KOPT-K1 (cell line): ENCODE data around the gene DRAM2.
"Not testable (repeated sequence)": the region's sequence is repeated elsewhere in the genome, so short reads cannot be mapped to it uniquely, and the experiment has no call there.

Source experiments
- H3K27ac ChIP-seq: fragments of 200-600 bp; sonication (generic); 2 replicates; pipeline ENCODE4 v1.5.1; 2016; ENCODE audit warnings: antibody characterized with exemption, mild to moderate bottlenecking, low read depth, low read length; ENCODE audit not compliant: poor library complexity, severe bottlenecking
- H3K36me3 ChIP-seq: fragments of 200-600 bp; sonication (generic); 2 replicates; pipeline ENCODE4 v1.5.1; 2017; ENCODE audit warnings: antibody characterized with exemption, mild to moderate bottlenecking, low read length, moderate library complexity; ENCODE audit not compliant: insufficient read depth
- H3K9me3 ChIP-seq: fragments of 200-600 bp; sonication (generic); 2 replicates; pipeline ENCODE4 v1.5.1; 2017; ENCODE audit warnings: antibody characterized with exemption, low read length, mild to moderate bottlenecking; ENCODE audit not compliant: insufficient read depth, poor library complexity, severe bottlenecking

DRAM2 gene

DNA sequence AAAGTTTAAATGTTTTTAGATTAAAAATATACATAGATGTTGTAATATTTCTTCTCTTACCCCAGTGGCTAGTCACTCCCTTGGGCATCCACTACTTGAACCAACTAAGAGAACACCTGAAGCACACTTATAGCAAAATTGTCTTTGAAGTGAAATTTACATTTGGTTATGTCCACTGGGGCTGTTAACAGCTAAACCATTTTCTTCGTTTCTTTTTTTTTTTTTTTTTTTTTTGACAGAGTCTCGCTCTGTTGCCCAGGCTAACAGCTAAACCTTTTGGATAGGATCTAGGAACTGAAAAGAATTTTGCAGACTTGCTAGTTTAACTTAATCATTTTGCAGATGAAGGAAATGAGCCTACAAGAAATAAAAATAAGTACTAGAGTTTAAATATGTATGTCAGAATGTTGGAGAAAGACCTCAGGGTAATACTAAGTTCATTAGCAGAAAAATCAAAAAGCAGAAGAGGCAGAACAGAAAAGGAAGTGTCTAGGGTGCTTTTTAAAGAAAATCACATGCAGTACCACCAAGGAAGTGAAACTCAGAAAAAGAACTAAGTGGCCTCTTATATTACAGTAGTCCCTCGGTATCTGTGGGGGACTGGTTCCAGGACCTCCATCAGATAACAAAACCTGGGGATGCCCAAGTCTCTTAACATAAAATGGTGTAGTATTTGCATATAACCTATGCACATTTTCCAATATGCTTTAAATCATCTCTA lies 11.8 kb downstream of the DRAM2 start:
- peaks cover 96% of the 10 kb centered on the region for H3K36me3 ChIP-seq
- no peaks in the 10 kb centered on the region for H3K9me3 ChIP-seq
- no peak overlapping the region for H3K27ac ChIP-seq

DNA sequence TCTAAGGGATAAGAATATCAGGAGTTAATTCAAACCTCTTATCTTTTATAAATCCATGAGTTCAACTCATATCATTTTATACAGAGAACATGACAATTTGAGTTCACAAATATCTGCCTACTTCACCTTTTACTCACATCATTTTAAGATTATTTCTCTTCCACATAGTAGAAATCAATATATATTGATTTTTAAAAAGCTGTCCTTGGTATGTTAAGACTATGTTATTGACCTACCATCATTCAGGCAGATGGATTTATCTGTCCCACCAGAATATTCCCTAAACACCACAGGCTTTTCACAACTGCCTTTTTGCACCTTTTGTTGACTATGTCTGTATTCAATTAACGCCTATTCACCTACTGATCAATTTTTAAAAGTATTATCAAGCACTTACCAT lies 13.5 kb downstream of the DRAM2 start:
- no peaks in the 10 kb centered on the region for H3K9me3 ChIP-seq
- no peak overlapping the region for H3K27ac ChIP-seq
- peaks cover 96% of the 10 kb centered on the region for H3K36me3 ChIP-seq

DNA sequence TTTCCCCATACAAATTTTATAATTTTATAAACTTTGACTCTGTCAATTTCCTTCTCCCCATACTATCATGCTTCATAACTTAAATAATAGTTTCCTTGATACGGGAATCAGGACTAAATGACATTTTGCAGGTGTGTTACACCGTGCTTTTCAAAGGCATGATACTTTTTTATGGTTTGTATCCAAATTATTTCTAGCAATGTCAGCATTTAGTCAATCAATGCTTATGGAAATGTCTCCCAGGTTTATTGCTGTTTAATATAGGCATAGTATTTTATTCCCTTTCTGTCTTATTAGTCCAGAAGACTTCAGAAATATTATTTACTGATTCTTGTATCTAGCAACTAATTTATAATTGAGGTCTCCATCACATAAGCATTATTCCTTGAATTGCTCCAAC lies 23.4 kb downstream of the DRAM2 start:
- no peaks in the 10 kb centered on the region for H3K9me3 ChIP-seq
- H3K36me3 ChIP-seq, result peaks cover 72% of the 10 kb centered on the region
- H3K27ac ChIP-seq, result no peak overlapping the region

DNA sequence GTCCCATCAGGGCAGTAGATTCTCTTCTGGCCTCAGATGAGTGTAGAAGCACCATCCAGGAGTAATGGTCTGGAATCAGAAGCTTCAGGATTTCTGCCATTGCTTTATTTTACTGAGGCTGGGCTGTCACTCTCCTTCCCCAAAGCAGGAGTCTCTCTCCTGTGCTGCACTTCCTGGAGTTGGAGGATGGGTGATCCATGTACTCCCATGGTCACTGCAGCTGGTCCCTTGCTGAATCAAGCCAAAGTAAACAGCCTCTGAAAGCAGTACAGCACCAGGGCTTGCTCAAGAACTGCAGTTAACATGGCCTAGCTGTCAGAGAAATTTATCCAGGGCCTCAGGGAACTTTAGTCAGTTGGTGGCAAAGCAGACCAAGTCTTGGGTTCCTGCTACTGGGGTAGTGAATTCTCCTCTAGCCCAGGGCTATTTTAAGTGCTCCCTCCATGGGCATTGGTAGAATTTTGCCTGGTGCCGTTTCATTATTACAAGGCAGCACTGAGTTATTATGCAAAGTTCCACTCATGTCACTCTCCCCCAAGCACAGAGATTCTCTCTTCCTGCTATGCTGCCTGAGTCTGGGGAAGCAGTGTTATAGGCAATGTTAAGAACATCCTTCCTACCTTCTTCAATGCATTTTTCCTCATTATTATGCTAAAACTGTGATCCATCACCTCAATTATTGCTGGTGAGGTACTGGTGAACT lies 29.5 kb downstream of the DRAM2 start:
- Histone ChIP-seq H3K9me3 (peaks cover 23% of the 10 kb centered on the region), H3K27ac (no peak overlapping the region), H3K36me3 (peaks cover 31% of the 10 kb centered on the region)

DNA sequence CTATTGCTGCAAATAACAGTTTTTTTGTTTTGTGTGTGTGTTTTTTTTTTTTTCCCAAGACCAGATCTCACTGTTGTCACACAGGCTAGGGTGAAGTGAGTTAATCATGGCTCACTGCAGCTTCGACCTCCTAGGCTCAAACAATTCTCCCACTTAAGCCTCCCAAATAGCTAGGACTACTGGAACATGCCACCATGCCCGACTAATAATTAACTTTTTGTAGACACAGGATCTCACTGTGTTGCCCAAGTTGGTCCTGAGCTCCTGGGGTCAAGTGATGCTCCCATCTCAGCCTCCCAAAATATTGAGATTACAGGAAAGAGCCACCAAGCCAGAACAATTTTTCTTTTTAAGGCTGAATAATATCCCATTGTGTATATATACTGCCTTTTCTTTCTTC lies 34.9 kb downstream of the DRAM2 start:
- Histone ChIP-seq H3K9me3 (peaks cover 44% of the 10 kb centered on the region), H3K27ac (no peak overlapping the region), H3K36me3 (peaks cover 2% of the 10 kb centered on the region; the same call in 1 of the 2 replicates)

DNA sequence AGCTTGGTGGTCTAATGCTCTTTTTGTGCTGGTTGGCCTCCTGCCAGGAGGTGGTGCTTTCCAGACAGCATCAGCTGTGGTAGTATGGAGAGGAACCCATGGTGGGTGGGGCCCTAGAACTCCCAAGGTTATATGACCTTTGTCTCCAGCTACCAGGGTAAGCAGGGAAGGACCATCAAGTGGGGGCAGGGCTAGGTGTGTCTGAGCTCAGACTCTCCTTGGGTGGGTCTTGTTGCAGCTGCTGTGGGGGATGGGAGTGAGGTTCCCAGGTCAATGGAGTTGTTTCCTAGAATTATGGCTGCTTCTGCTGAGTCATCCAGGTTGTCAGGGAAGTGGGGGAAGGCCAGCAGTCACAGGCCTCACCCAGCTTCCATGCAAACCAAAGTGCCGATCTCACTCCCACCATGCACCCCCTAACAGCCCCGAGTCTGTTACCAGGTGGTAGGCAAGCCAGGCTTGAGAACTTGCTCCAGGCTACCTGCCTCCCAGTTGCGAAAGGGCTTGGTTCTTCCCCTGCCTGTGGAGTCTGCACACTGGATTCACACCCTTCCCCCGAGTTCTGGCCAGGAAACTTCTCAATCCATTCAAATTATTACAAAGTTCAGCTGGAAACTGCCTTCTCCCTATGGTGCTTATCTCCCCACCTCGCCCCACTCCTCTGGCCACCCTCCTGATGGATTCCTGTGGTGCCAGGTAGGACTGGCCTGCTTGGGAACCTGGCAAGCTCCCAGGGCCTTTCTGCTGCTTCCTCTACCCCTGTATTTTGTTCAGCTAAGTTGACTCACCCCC lies 37.8 kb downstream of the DRAM2 start:
- no peaks in the 10 kb centered on the region for H3K36me3 ChIP-seq
- peaks cover 33% of the 10 kb centered on the region for H3K9me3 ChIP-seq
- H3K27ac ChIP-seq, result no peak overlapping the region

DNA sequence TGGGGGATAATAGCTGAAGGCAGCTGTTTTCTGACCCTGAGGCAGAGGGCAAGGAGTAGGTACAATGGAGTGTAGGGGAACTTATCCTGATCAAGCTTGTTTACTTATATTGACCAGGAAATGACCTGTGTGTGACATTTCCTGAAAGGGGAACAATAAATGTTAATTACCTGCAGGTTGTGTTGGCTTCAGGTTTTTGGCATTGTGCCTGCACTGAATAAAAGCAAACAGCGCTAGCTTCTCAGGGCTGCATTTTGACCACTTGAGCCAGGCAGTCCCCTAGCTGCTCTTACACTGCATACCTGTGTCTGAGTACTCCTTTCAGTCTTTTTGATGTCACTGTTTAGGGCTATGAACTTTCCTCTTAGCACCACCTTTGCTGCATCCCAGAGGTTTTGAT lies 40.6 kb downstream of the DRAM2 start:
- Histone ChIP-seq H3K27ac (no peak overlapping the region), H3K36me3 (no peaks in the 10 kb centered on the region), H3K9me3 (peaks cover 39% of the 10 kb centered on the region)

DNA sequence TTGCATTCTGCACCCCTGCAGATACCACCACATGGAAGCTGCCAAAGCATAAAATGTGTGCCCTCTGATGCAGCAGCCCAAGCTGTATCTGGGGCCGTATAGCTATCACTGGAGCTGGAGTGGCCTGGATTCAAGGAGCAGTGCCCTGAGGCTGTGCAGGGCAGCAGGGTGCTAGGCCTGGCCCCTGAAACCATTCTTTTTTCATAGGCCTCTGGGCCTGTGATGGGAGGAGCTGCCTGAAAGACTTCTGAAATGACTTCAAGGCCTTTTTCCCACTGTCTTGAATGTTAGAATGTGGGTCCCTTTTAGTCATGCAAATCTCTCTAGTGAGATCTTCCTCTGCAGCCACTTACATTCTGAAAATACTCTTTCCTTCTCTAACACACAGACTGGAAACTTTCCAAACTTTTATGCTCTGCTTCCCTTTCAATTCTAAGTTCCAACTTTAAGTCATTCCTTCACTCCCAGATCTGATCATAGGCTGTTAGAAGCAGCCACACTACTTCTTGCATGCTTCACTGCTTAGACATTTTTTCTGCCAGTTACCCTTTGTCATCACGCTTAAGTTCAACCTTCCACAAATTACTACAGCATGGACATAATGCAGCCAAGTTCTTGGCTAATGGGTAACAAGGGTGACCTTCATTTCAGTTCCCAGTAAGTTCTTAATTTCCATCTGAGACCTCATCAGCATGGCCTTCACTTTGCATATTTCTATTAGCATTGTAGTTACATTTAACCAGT lies 42.4 kb downstream of the DRAM2 start:
- H3K27ac ChIP-seq, result no peak overlapping the region
- peaks cover 39% of the 10 kb centered on the region for H3K9me3 ChIP-seq
- no peaks in the 10 kb centered on the region for H3K36me3 ChIP-seq

DNA sequence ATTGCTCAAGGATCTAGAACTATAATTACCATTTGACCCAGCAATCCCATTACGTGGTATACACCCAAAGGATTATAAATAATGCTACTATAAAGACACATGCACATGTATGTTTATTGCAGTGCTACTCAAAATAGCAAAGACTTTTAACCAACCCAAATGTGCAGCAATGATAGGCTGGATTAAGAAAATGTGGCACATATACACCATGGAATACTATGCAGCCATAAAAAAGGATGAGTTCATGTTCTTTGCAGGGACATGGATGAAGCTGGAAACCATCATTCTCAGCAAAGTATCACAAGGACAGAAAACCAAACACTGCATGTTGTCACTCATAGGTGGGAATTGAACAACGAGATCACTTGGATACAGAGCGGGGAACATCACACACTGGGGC lies 44.5 kb downstream of the DRAM2 start:
- not testable (repeated sequence) for H3K36me3 ChIP-seq, H3K27ac ChIP-seq
- peaks cover 19% of the 10 kb centered on the region for H3K9me3 ChIP-seq

DNA sequence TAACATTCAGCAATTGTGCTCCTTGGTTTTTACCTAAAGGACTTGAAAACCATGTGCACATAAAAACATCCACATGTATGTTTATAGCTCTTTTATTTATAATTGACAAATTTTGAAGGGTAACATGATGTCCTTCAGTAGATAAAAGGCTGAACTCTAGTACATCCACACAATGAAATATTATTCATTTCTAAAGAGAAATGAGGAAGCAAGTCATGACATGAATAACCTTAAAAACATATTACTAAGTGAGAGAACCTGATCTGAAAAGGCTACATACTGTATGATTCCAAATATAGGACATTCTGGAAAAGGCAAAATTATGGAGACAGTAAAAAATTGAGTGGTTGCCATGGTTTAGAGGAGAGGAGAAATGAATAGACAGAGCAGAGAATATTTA lies 50.3 kb downstream of the DRAM2 start:
- Histone ChIP-seq H3K36me3 (no peaks in the 10 kb centered on the region), H3K9me3 (peaks cover 6% of the 10 kb centered on the region), H3K27ac (no peak overlapping the region)

DNA sequence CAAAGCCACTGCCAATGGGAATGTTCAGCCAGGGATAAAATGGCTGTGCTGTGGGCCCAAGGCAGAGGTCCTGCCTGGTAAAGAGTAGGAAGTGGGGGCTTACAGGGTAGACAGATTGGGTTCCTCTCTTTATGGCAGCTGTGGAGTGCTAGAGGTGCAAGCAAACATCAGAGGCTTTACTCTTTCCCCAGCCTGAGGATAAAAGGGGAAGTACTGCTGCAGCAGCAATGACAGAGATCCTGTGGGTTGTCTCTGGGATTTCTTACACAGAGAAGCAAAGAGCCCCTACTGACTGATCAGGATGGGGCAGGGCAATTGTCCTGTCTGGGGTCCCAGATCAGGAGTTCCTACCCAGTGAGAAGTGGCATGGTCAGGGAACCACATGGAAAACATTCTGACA lies 54.2 kb downstream of the DRAM2 start:
- Histone ChIP-seq H3K27ac (no peak overlapping the region), H3K9me3 (peaks cover 6% of the 10 kb centered on the region), H3K36me3 (no peaks in the 10 kb centered on the region)

DNA sequence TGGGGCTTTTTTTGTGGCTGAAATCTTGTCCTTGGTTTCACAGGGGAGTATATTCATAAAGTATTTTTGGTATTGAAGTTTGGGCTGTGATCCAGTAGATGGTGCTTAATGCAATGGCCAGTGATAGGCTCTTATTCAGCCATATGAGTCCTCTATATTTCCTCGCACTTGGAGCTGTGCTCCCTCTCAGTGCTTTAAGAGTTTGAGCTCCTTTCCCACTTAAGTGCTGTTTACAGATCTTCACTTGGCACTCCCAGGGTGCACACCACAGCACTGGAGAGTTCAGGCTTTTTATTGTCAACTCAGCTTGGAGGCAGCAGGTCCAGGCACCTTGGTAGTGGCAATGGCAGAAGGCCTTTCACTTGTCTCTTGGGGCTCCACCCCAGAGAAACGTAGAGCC lies 54.9 kb downstream of the DRAM2 start:
- no peaks in the 10 kb centered on the region for H3K36me3 ChIP-seq
- peaks cover 2% of the 10 kb centered on the region for H3K9me3 ChIP-seq

DNA sequence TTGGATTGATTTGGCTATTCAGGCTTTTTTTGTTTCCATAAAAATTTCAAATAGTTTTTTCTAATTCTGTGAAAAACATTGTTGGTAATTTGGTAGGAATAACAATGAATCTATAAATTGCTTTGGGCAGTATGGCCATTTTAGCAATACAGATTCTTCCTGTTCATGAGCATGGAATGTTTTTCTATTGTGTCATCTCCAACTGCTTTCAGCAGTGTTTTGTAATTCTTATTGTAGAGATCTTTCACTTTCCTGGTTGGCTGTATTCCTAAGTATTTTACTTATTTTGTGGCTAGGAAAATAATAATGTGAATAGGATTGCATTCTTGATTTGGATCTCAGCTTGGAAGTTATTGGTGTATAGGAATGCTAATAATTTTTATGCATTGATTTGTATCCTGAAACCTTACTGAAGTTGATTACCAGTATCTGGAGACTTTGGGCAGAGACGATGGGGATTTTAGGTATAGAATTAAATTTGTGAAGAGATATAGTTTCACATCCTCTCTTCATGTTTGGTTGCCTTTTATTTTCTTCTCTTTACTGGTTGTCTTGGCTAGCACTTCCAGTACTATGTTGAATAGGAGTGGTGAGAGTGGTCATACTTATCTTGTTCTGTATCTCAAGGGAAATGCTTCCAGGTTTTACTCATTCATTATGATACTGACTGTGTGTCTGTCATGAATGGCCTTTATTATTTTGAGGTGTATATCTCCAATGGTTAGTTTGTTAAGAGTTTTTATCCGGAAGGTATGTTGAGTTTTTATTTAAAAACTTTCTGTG lies 57.3 kb downstream of the DRAM2 start:
- Histone ChIP-seq H3K27ac (no peak overlapping the region), H3K9me3 (no peaks in the 10 kb centered on the region), H3K36me3 (no peaks in the 10 kb centered on the region)

More for the DNA sequence above, 54.9 kb downstream of the DRAM2 start:
- H3K27ac ChIP-seq, result no peak overlapping the region

DNA sequence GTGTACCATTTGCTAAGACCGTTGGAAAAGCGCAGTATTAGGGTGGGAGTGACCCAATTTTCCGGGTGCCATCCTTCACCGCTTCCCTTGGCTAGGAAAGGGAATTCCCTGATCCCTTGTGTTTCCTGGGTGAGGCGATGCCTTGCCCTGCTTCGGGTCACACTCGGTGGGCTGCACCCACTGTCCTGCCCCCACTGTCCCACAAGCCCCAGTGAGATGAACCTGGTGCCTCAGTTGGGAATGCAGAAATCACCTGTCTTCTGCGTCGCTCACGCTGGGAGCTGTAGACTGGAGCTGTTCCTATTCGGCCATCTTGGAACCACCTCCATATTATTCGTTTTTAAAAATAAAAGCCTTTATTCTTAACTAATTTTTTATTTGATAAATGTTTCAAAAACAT lies 60.6 kb downstream of the DRAM2 start:
- H3K9me3 ChIP-seq, H3K36me3 ChIP-seq, H3K27ac ChIP-seq: not testable (repeated sequence)
